CD4-positive, alpha-beta T cell treated with Interleukin-17A for 1 hour (primary cell): Measurements from ENCODE around the gene TPM1.
A peak's percentile ranks its signal among the peaks of the same experiment; 100 is the strongest.

Source experiments
- DNase-seq: peaks from one replicate; pipeline ENCODE4 v3.0.0-alpha.2; 2020

The TPM1 gene

DNA sequence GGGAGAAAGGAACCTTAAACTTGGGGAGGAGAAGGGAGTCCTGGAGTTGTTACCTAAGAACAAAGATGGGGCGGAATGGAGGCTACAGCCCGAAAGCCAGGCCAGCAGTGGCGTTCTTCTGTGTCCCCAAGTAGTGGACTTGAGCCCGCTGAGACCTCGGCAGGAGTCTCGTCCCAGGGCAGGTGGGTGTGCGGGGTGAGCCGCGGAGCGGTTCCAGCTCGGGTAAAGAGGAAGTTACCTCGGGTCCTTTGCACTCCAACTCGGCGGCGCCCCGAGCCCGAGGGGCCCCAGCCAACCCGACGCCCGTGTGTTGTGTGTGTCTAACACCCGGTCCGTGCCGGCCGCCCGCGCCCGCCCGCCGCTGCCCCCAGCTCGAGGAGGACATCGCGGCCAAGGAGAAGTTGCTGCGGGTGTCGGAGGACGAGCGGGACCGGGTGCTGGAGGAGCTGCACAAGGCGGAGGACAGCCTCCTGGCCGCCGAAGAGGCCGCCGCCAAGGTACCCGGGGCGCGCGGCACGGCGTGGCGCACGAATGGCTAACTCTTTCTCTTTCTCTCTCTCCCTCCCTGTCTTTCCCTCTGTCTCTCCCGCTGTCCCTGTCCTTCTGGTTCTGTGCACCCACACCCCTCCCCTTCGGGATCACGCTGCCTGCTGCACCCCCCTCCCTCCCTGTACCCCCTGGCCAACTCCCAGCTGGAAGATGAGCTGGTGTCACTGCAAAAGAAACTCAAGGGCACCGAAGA is 959 bp downstream of the TPM1 start:
- no peak for DNase-seq

DNA sequence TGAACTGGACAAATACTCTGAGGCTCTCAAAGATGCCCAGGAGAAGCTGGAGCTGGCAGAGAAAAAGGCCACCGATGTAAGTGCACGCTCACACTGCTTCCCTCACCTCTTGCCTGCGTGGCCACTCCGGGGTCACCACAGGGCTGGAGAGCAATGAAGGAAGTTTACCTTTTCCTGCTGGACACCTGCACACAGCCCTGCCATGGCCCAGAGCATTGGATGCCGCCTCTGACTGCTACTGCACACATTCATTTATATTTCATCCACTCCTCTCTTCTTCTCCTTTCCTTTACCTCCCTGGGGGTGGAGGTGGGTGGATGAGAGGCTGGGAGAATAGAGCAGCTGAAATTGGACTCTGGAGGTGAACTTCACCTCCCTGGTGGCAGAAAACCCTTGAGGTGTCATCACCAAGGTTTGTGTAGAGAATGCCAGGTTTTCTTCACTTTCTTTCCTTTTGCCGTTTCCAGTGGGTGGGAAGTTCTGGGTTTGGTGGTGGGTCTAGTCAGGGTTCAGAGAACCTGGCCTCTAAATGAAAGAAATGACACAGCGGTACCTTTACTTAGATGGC is 1.6 kb downstream of the TPM1 start:
- no peak for DNase-seq

DNA sequence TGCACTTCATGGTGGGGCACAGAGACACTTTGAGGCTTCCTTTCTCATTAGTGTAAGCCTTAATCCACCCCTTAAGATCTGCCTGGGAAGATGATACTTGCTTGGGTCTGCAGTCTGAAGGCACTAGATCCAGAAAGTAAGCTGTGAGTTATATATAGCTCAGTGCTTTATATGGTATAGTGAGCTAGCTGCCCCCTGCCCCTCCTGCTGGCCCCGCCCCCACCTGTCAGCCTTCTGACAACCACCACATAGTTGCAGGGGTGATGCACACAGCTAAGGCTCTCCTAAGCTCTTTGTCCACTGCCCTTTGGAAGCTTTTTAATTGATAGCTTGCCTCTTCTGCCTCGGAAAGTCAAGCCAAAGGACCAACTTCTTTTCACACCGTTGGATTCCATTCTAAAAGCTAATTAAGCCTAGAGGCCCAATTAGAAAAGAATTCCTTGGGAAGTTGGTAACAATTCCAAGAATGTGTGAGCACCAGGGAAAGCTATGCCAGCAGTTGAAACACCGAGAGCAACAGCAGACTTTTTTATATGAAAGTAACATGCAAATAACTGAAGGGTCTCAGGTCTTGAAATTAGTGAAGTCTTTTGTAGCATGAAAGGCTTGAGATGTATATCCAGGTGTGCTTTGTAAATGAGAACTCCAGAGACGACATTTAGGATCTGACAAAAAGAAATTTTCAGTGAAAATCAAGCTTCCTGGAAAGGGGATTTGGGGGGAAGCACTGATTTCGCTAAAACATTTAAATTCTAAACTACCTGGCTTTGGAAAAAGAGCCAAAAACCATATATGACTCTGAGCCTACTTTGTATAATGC is 2.3 kb downstream of the TPM1 start:
- no peak for DNase-seq

DNA sequence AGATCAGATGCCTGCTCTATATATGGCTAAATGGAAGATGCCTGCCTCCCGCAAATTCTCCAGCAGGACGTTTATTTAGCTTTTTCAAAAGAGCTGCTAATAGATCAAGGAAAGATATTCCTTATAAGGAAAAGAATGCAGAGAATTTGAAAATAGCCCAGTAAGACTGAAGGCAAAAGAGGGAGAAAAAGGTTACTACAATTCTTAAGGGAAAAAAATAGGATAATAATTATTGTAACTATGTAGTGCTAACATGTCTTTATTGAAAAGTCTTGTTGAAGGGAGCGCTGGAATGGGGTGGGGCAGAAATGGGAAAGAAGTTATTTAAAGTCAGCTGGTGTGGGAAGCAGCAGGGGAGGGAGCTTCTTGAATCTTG is 2.9 kb downstream of the TPM1 start:
- DNase-seq: no peak

DNA sequence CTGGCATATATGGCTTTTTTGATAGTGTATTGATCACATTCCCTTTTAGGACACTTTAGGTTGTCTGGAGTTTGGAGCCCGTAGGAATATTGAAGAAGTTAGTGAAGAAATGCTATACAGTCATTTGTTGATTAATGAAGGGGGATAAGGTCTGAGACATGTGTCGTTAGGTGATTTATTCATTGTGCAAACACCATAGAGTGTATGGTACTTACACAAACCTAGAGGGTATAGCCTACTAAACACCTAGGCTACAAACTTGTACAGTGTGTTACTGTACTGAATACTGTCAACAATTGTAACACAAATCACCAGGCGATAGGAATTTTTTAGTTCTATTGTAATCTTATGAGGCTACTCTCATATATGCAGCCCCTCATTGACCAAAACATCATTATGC is 3.3 kb downstream of the TPM1 start:
- no peak for DNase-seq

DNA sequence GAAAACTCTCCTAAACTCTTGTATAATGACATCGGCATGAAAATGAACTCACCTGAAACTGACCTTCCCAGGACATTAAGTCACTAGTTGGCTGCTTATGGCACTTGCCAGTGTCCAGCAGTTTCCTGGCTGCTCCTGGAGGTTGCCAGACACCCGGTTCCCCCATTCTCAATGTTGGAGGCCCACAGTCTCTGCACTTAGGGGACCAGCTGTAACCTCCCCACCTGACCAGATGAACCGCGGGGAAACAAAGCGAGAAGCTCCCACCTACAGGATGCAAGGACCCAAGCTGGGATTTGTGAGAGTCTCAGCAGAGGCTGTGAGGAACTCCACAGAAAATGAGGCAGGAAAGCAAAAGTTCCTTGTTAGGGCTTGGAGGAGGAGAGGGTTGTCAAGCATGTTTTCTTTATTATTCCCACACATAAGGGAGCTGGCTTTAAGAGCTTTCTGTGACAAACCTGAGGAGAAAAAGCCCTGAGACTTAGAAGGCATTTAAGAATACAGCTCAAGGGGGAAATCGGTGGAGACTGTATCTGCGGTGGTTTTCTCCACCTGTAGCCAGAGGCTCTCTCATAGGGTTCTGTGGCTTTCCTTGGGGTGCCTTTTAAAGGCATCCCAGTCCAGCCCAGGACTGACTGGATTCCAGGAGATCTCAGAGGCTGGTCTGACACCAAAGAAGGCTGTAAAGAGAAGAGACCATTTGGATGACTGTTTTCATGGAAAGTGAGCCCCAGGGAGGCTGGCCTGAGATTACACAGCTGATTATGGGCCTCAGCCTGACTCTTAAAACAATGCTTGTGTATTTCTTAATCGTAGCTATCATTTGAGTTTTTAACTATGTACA is 4.6 kb downstream of the TPM1 start:
- no peak for DNase-seq

DNA sequence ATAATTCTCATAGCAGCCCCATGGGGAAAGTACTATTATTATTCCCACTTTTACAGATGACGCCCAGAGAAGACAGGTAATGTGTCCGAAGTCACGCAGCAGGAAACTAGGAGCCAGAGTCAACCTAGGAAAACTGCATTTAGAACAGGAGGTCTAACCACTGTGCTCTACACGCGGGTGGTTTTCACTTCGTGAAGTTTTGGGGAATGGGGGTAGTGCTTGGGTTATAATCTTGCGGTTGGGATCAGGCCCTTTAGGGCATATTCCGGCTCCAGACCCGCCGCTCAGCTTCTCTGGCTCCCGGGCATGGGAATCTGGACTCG is 5.2 kb downstream of the TPM1 start:
- DNase-seq: no peak

DNA sequence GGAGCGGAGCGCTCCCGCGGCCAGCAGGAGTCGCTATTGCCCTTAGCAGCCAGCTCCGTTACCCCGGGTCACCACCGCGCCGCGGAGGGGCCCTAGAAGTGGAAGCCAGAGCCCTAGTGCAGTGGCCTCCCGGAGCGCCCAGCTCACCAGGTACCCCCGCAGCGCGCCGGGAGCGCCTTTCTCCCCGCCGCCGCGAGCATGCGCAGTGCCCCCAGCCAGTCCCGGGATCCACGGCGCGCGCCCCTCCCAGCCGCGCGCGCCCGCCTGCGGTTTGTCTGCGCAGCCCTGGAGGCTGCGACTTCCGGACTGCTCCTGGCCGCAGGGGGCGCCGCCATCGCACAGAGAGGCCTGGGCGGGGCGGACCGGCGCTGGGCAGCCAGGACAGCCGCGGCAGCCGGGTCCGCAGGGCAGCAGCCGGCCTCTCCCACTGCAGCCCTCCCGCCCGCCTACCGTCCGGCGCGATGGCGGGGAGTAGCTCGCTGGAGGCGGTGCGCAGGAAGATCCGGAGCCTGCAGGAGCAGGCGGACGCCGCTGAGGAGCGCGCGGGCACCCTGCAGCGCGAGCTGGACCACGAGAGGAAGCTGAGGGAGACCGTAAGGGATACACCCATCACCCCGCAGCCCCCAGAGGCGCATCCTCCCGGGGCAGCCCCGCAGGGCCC is 5.7 kb downstream of the TPM1 start:
- peak; percentile 87 for DNase-seq

DNA sequence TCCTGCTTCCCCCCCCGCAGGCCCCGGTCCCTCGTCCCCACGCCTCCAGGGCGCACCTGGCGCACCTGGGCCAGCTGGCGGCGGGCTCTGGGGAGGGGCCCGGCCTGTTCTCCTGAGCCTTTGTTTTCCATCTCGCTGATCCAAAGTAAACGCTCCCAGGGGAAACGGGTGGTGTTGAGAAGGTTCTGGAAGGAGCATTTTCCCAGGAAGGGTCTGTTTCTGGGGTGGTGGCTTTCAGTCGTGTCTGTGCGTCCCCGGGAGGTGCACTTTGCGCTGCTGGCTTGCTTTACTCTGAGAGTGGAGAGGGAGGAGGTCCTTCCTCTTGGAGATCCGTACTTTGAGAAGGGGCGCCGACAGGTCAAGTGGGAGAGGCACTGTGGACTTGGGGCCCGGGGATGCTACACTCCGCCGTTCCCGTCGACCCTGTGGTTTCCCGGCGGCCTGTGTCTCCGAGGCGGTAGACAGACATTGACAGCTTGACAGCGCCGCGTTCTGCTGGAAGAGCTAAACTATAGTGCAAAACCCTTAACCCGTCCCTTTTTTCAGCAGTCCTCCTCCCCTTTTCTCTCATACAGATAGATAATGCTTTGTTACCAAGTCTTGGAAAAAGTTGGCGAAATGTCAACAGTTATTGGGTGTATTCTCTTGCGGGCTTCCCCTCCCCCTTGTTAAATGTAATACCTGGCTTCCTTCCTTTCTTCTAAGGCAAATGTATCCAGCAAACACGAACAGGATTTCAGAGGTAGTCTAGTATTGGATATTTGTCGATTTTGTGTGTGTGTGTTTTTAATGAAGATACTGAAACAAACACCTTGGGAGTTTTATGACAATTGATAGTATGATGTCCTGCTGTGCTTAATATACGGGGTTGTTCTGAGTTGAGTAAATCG is 6.5 kb downstream of the TPM1 start:
- DNase-seq: peak; percentile 34

DNA sequence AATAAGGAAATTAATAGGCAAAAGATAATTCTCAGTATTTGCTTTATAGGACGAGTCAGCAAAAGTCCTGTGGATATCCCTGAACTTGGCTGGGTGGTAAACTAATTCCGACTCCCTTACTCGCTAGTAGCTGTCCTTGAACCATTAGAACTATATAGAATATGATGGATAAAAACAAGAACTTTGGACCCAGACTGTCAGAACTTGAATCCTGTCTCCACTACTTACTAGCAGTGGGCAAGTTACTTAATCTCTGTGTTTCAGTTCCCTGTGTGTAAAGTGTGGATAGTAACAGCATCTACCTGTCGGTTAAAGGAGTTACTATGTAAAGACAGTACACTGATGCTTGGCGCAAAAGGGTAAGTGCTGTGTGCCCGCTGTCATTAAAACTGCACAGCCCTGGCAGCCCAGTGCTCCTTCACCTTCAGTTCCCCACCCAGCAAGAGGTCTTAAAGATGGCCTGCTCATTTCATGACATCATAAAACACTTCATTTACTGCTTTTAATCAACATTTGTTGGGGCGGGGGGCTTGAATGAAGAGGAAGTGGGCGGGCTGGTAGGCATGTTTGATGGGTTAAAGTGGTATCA is 7.3 kb downstream of the TPM1 start:
- DNase-seq: no peak

DNA sequence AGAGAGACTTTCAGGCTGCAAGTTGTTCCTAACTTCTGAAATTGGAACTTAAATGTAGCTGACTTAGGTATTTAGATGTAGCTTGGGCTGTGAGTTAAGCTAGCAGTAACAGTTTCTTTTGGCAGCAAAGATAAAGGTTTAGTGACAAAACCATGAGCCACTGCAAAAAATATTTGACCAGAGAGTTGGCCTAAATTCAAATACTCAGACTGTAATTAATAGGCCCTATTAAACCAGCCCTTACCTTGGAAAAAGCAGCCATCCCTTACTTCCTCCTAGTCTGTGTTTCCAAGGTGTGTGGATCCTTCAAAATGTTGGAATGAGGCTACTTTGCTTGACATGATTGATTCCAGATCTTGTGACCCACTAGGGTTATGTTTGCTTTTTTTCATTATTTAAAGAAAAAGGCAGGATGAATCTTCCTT is 8.2 kb downstream of the TPM1 start:
- DNase-seq: no peak

DNA sequence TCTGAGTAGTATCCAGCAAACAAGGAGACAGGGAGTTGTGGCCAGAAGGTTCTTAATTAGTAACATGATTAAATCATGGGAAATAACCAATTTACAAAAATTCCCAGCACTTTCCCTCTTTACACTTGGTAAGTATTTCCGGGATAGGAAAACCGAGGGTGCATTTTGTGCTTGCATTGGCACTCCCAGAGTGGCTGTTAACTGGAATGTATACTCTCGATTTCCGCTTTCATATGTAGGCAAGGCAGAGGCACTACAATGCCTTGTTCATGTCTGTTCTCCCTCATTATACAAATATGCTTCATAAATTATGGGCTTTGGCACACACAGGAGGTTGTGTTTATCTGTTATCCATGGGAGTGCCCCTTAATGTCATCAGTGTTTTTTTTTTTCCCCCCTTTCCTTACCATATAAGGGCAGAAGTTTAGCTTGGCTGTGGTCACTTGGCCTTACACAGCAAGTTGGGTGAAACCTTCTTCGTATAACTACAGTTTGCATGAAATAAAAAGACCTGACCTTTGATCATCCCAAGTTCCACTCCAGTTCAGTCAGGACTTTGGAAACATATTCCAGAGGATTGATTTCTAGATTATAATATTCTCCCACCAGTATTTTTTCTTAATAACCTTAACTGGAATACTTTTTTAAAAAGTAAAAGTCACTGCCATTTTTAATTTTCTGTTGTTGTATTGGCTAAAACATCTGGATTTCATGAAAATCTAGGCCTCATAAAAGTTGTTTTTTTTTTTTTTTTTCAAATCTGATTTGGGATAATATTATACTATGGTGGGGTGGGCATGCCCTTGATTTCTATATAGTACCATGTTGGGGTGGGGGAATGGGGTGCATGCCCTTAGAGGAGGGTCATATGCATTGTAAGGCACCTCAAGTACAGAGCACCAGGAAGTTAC is 8.9 kb downstream of the TPM1 start:
- DNase-seq: no peak

DNA sequence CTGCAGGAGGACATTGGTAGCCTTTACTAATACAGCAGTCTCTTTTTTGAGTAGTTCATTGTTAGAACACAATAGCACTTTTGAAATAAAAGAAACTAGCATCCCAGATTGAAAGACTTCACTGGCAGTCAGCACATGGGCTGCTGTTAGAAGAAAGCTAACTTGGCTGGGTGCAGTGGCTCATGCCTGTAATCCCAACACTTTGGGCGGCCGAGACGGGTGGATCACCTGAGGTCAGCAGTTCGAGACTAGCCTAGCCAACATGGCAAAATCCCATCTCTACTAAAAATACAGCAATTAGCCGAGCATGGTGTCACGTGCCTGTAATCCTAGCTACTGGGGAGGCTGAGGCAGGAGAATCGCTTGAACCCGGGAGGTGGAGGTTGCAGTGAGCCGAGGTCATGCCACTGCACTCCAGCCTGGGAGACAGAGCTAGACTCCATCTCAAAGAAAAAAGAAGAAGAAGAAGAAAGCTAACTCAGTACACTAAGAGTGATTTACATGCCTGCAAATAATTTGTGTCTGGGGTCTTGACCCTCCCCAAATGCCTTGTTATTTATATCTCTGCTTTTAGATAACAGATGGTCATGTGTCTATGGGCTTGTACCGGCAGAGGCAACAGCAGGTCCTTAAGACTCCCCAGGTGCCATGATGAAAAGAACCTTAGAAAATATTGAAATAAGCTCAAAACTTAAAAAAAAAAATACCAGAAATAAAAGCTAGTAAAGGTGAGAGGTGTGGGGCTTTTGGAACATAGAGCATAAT is 9.7 kb downstream of the TPM1 start:
- no peak for DNase-seq

DNA sequence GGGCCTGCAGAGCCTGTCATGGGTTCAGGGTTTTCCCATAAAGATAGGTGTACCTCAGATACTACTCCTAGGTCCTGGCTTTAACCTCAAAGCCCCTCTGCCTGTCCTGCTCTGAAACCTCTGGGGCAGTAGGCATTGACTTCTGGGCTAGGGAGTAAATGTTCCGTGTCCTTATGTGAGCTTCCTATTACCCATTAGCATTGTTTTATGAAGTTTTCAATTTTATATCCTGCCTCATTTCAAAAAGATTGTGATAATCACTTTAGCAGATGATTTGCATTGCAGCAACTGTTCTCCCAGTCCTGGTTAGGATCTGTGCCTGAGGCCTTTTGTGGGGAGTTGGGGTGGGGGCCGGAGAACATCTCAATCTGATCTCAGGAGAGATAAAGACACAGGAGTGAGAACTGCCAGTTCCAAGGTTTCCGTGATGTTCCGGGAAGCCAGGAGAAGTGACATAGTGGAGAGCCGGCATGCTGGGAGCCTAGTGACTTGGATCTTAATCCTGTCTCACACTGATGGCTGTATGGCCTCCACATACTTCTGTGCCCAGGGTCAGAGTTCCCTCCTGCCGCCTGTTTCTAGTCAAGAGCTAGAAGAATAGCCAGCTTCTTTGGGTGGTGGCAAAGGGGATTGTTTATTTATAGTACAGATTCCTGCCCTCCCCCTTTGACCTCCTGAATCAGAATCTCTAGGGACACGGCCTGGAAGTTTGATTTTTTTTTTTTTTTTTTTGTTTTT is 10.6 kb downstream of the TPM1 start:
- no peak for DNase-seq

DNA sequence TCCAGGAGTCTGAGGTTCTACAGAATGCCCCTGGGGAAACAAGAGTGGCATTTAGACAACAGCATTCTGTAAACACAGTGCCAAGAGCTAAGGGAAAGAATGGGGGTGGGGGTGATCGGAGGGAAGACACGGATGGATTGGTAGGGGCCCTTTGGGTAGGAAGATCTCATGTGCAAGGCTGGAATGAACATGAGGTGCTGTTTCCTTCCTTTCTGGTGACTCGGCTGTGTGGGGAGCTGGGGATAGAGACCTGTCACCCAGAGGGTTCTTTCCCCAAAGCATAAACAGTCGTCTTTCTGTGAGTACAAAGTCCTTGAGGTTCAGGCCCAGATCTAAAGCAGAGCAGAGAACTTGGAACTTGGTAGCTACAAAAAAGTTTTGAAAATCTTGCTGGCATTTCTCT is 11.7 kb downstream of the TPM1 start:
- no peak for DNase-seq

DNA sequence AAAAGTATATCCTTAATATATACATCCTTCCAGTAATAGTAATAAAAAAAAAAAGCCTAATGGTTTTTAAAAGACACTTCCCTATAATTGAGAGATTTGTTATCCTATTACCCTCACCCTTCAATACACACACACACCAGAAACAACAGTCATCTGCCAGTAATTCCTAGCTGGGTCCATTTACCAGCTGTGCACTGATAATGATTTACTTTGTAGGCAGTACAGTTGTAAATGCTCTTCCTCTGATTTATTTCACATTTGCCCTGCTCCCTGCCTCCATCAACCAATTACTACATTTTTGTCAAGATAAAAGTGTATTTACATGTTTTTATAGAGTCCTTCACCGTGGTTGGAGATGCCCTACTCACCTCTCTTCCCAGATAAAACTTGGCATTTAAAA is 12.4 kb downstream of the TPM1 start:
- DNase-seq: no peak

DNA sequence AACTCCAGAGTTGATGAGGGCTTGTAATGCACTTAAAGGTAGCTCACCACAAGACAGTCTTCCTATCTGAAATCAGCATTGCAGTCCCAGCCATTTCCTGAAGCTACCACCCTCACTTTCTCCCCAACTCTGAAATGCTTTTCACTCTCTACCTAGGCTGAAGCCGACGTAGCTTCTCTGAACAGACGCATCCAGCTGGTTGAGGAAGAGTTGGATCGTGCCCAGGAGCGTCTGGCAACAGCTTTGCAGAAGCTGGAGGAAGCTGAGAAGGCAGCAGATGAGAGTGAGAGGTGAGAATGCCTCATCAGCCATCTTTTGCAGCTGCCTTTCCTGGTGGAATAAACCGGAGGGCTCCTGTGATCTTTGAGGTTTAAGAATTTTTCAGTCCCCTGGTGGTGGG is 14.3 kb downstream of the TPM1 start:
- DNase-seq: no peak

DNA sequence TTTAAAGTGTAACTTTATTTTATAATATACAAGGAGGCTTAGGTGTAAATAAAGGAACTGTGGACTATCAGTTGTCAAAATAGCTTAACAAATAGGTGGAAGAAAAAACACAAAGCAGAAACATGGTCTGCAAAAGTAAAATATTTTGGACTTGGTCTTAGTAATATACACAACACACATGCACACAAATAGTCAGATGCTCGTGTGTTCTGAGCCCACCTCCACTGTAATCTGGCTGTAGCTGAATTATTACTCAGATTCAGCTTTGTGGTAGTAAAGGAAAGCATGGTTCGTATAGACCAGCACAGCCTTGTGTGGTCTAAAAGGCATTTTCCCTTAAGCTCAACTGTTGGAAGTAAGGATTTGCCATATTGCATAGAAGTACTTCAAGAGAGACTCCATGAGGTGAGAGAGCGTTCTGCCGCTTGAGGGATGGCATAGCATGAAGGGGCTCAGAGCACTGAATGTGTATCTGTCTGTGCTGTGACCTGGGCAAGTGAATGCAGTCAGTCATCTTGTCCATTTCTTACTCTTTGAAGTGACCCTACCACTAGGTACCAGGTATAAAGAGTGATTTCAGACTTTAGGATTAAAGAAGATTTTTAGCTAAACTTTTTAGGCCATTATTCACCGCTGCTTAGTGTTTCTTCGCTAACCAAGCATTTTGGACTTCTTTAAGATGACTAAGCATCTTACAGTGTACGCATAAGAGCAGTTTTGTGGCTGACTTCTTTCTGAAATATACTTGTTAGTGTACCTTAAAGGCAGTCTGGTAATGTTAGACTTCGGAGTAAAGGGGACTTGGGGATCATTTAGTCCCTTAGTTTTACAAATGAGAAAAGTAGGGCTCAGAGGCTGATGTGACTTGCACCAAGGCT is 15.2 kb downstream of the TPM1 start:
- DNase-seq: no peak
